ENCODE results near the gene LILRB3. TPM values are rescaled to one million over a fixed set of nuclear protein-coding genes. Genes with fewer than 3 reads are reported as not detected.
"Not testable (repeated sequence)": the region's sequence is repeated elsewhere in the genome, so short reads cannot be mapped to it uniquely, and the experiment has no call there.

The LILRB3 gene
- total and polyA plus RNA-seq, 7 experiments from 2014 or later, result 0.40 to 76.4 (median 2.1) TPM; not detected in 1

GRCh38 chr19:54186351-54186750 lies 36.5 kb downstream of the LILRB3 start:
- Mint-ChIP-seq H3K4me3 (no peak overlapping the region), H3K27me3 (peaks cover 0 to 2% (median 0%) of the 10 kb centered on the region in 5 donors), H3K36me3 (peaks cover 0 to 9% (median 0%) of the 10 kb centered on the region in 5 donors), H3K27ac (peak overlapping the region in 1 of 9 donors; percentile 18), H3K4me1 (peaks cover under 1 to 25% (median 22%) of the 10 kb centered on the region in 7 donors), H3K9me3 (peaks cover 0 to 2% (median 0%) of the 10 kb centered on the region in 11 donors)
- H3K36me3 ChIP-seq (ENCODE audit: control insufficient read depth in 2 of 3, insufficient read depth in 3 of 3, low read length in 3 of 3), result peaks cover 0 to 9% (median 0%) of the 10 kb centered on the region in 3 experiments
- no peak overlapping the region for H3K27ac ChIP-seq (ENCODE audit: low read depth, low read length)
- no peaks in the 10 kb centered on the region for H3K9me3 ChIP-seq (ENCODE audit: control insufficient read depth in 2 of 3, low read length in 3 of 3)
- ChIA-PET POLR2A (interaction anchor here (2.6 to 7.0 kb wide), 2 partner anchors 14 to 27 kb away, joined by 11 to 135 read pairs; partner anchors contain the start of genes LENG1 and RPS9), CTCF (no interaction called here)
- H3K27me3 ChIP-seq (ENCODE audit: control insufficient read depth in 2 of 2, insufficient read depth in 2 of 2, low read length in 2 of 2), result no peaks in the 10 kb centered on the region
- intact Hi-C loops (cut with micrococcal nuclease), result no loop called here
- no peak for ATAC-seq
- peaks cover 10 to 12% of the 10 kb centered on the region in 2 donors for H3K4me1 ChIP-seq (ENCODE audit: control insufficient read depth in 2 of 2, insufficient read depth in 2 of 2, low read length in 2 of 2)
- DNase-seq, result no peak
- H3K4me3 ChIP-seq (ENCODE audit: low read length), result no peak overlapping the region

- no peak overlapping the region for H3K27ac ChIP-seq (ENCODE audit: low read depth, low read length)
- no peak overlapping the region for H3K4me3 ChIP-seq (ENCODE audit: low read length)
- intact Hi-C loops (cut with micrococcal nuclease), result no loop called here
- no peaks in the 10 kb centered on the region for H3K9me3 Mint-ChIP-seq
- peaks cover 0 to 15% (median 2%) of the 10 kb centered on the region in 3 experiments for H3K36me3 ChIP-seq (ENCODE audit: control insufficient read depth in 2 of 3, insufficient read depth in 3 of 3, low read length in 3 of 3)
- H3K36me3 Mint-ChIP-seq, result peaks cover 0 to 17% (median under 1%) of the 10 kb centered on the region in 5 donors
- H3K27me3 ChIP-seq (ENCODE audit: control insufficient read depth in 2 of 2, insufficient read depth in 2 of 2, low read length in 2 of 2), result no peaks in the 10 kb centered on the region
- no peak for DNase-seq
- H3K4me1 Mint-ChIP-seq, result peaks cover 0 to 20% (median 14%) of the 10 kb centered on the region in 7 donors
- H3K4me3 Mint-ChIP-seq, result no peak overlapping the region
- no peaks in the 10 kb centered on the region for H3K27me3 Mint-ChIP-seq
- ChIA-PET CTCF (no interaction called here), POLR2A (interaction anchor here (0.9 kb wide), 1 partner anchor 25 kb away, joined by 3 read pairs; no protein-coding TSS in a partner anchor)
- H3K9me3 ChIP-seq (ENCODE audit: control insufficient read depth in 2 of 3, low read length in 3 of 3), result no peaks in the 10 kb centered on the region
- peak overlapping the region in 1 of 9 donors; percentile 21 for H3K27ac Mint-ChIP-seq
- peaks cover 5 to 7% of the 10 kb centered on the region in 2 donors for H3K4me1 ChIP-seq (ENCODE audit: control insufficient read depth in 2 of 2, insufficient read depth in 2 of 2, low read length in 2 of 2)
- no peak for ATAC-seq
Measured at GRCh38 chr19:54183431-54183830, 39.4 kb downstream of the LILRB3 start.

GRCh38 chr19:54181894-54182293 lies 40.9 kb downstream of the LILRB3 start:
- ATAC-seq; H3K9me3 ChIP-seq (ENCODE audit: control insufficient read depth in 2 of 3, low read length in 3 of 3); H3K27ac Mint-ChIP-seq; H3K27me3 ChIP-seq (ENCODE audit: control insufficient read depth in 2 of 2, insufficient read depth in 2 of 2, low read length in 2 of 2); H3K4me3 Mint-ChIP-seq; H3K27ac ChIP-seq (ENCODE audit: low read depth, low read length); H3K4me1 Mint-ChIP-seq; H3K27me3 Mint-ChIP-seq; DNase-seq; H3K4me1 ChIP-seq (ENCODE audit: control insufficient read depth in 2 of 2, insufficient read depth in 2 of 2, low read length in 2 of 2); intact Hi-C loops (cut with micrococcal nuclease); CTCF ChIA-PET; H3K4me3 ChIP-seq (ENCODE audit: low read length); H3K9me3 Mint-ChIP-seq: not testable (repeated sequence)
- POLR2A ChIA-PET, result interaction anchor here (1.5 kb wide), 1 partner anchor 24 kb away, joined by 3 read pairs; no protein-coding TSS in a partner anchor
- H3K36me3 ChIP-seq (ENCODE audit: control insufficient read depth in 2 of 3, insufficient read depth in 3 of 3, low read length in 3 of 3), result peaks cover 0 to 12% (median 2%) of the 10 kb centered on the region in 3 experiments
- peaks cover 0 to 22% (median 5%) of the 10 kb centered on the region in 5 donors for H3K36me3 Mint-ChIP-seq

GRCh38 chr19:54180691-54181091 lies 42.1 kb downstream of the LILRB3 start:
- H3K27me3 ChIP-seq (ENCODE audit: control insufficient read depth in 2 of 2, insufficient read depth in 2 of 2, low read length in 2 of 2), result no peaks in the 10 kb centered on the region
- H3K36me3 ChIP-seq (ENCODE audit: control insufficient read depth in 2 of 3, insufficient read depth in 3 of 3, low read length in 3 of 3), result peaks cover 0 to 18% (median 2%) of the 10 kb centered on the region in 3 experiments
- H3K27me3 Mint-ChIP-seq, result no peaks in the 10 kb centered on the region
- no peaks in the 10 kb centered on the region for H3K4me1 ChIP-seq (ENCODE audit: control insufficient read depth in 2 of 2, insufficient read depth in 2 of 2, low read length in 2 of 2)
- peaks cover 0 to 3% (median 0%) of the 10 kb centered on the region in 7 donors for H3K4me1 Mint-ChIP-seq
- H3K27ac Mint-ChIP-seq, result no peak overlapping the region
- DNase-seq (no peak), ATAC-seq (no peak)
- no peak overlapping the region for H3K4me3 Mint-ChIP-seq
- H3K9me3 Mint-ChIP-seq, result no peaks in the 10 kb centered on the region
- H3K9me3 ChIP-seq (ENCODE audit: control insufficient read depth in 2 of 3, low read length in 3 of 3), result no peaks in the 10 kb centered on the region
- ChIA-PET POLR2A (no interaction called here), CTCF (no interaction called here)
- intact Hi-C loops (cut with micrococcal nuclease), result no loop called here
- H3K4me3 ChIP-seq (ENCODE audit: low read length), result no peak overlapping the region
- H3K36me3 Mint-ChIP-seq, result peaks cover 0 to 21% (median 5%) of the 10 kb centered on the region in 5 donors
- H3K27ac ChIP-seq (ENCODE audit: low read depth, low read length), result no peak overlapping the region

GRCh38 chr19:54179921-54180461 lies 42.8 kb downstream of the LILRB3 start:
- Mint-ChIP-seq H3K9me3 (no peaks in the 10 kb centered on the region), H3K27me3 (no peaks in the 10 kb centered on the region), H3K4me3 (no peak overlapping the region), H3K27ac (no peak overlapping the region), H3K36me3 (peaks cover 0 to 17% (median 5%) of the 10 kb centered on the region in 5 donors), H3K4me1 (peaks cover 0 to 2% (median 0%) of the 10 kb centered on the region in 7 donors)
- Histone ChIP-seq H3K9me3 (ENCODE audit: control insufficient read depth in 2 of 3, low read length in 3 of 3) (no peaks in the 10 kb centered on the region), H3K27ac (ENCODE audit: low read depth, low read length) (no peak overlapping the region), H3K36me3 (ENCODE audit: control insufficient read depth in 2 of 3, insufficient read depth in 3 of 3, low read length in 3 of 3) (peaks cover 0 to 18% (median 2%) of the 10 kb centered on the region in 3 experiments), H3K4me3 (ENCODE audit: low read length) (no peak overlapping the region), H3K4me1 (ENCODE audit: control insufficient read depth in 2 of 2, insufficient read depth in 2 of 2, low read length in 2 of 2) (no peaks in the 10 kb centered on the region), H3K27me3 (ENCODE audit: control insufficient read depth in 2 of 2, insufficient read depth in 2 of 2, low read length in 2 of 2) (no peaks in the 10 kb centered on the region)
- intact Hi-C loops (cut with micrococcal nuclease), result no loop called here
- POLR2A ChIA-PET, result no interaction called here
- no peak for DNase-seq
- CTCF ChIA-PET, result no interaction called here
- peak; percentile 64 for ATAC-seq

- Mint-ChIP-seq H3K4me3 (no peak overlapping the region), H3K4me1 (peaks cover 0 to 7% (median 0%) of the 10 kb centered on the region in 7 donors), H3K27me3 (no peaks in the 10 kb centered on the region), H3K9me3 (no peaks in the 10 kb centered on the region), H3K36me3 (peaks cover 0 to 17% (median 5%) of the 10 kb centered on the region in 5 donors), H3K27ac (peak overlapping the region in 1 of 9 donors; percentile 49)
- H3K27ac ChIP-seq (ENCODE audit: low read depth, low read length), result no peak overlapping the region
- H3K9me3 ChIP-seq (ENCODE audit: control insufficient read depth in 2 of 3, low read length in 3 of 3), result no peaks in the 10 kb centered on the region
- peaks cover 0 to 18% (median 2%) of the 10 kb centered on the region in 3 experiments for H3K36me3 ChIP-seq (ENCODE audit: control insufficient read depth in 2 of 3, insufficient read depth in 3 of 3, low read length in 3 of 3)
- no peaks in the 10 kb centered on the region for H3K27me3 ChIP-seq (ENCODE audit: control insufficient read depth in 2 of 2, insufficient read depth in 2 of 2, low read length in 2 of 2)
- no peak for DNase-seq
- intact Hi-C loops (cut with micrococcal nuclease), result no loop called here
- ChIA-PET POLR2A (no interaction called here), CTCF (interaction anchor here (0.6 kb wide), 1 partner anchor 9 kb away, joined by 3 read pairs; no protein-coding TSS in a partner anchor)
- ATAC-seq, result no peak
- H3K4me3 ChIP-seq (ENCODE audit: low read length), result no peak overlapping the region
- H3K4me1 ChIP-seq (ENCODE audit: control insufficient read depth in 2 of 2, insufficient read depth in 2 of 2, low read length in 2 of 2), result no peaks in the 10 kb centered on the region
Measured at GRCh38 chr19:54179262-54179852, 43.5 kb downstream of the LILRB3 start.
